GDM1 (cell line): Measurements from ENCODE around the gene MYPOP.
"Not testable (repeated sequence)": the region's sequence is repeated elsewhere in the genome, so short reads cannot be mapped to it uniquely, and the experiment has no call there.

Source experiments
- DNase-seq: peaks from one replicate; lab custom pipeline; 2025; lab: John Stamatoyannopoulos, UW

The MYPOP gene

GRCh38 chr19:45906221-45906620, 3.8 kb upstream of the MYPOP start:
- DNase-seq: no peak

- DNase-seq: no peak
Measured at GRCh38 chr19:45905011-45905410, 2.6 kb upstream of the MYPOP start.

- peak; percentile 96 for DNase-seq
Measured at GRCh38 chr19:45902651-45903625, 525 bp upstream of the MYPOP start.

- no peak for DNase-seq
Measured at GRCh38 chr19:45901432-45901911, 941 bp downstream of the MYPOP start.

- no peak for DNase-seq
Measured at GRCh38 chr19:45900738-45901431, 1.5 kb downstream of the MYPOP start.

GRCh38 chr19:45899919-45900589, 2.4 kb downstream of the MYPOP start:
- DNase-seq: no peak

- DNase-seq: no peak
Measured at GRCh38 chr19:45899253-45899652, 3.2 kb downstream of the MYPOP start.

GRCh38 chr19:45897261-45897812, 5.1 kb downstream of the MYPOP start:
- no peak for DNase-seq

- DNase-seq: not testable (repeated sequence)
Measured at GRCh38 chr19:45895983-45896599, 6.3 kb downstream of the MYPOP start.

- DNase-seq: no peak
Measured at GRCh38 chr19:45895519-45895972, 6.9 kb downstream of the MYPOP start.

GRCh38 chr19:45890877-45891276, 11.5 kb downstream of the MYPOP start:
- no peak for DNase-seq

- DNase-seq: no peak
Measured at GRCh38 chr19:45889210-45889885, 13.1 kb downstream of the MYPOP start.

GRCh38 chr19:45887200-45887710, 15.2 kb downstream of the MYPOP start:
- DNase-seq: no peak

- peak; percentile 83 for DNase-seq
Measured at GRCh38 chr19:45886427-45887199, 15.8 kb downstream of the MYPOP start.

GRCh38 chr19:45885556-45886426, 16.6 kb downstream of the MYPOP start, which contains the start of gene IRF2BP1:
IRF2BP1 (minus strand) TSS chr19:45886141; CDS start chr19:45885774, 367 bp downstream.
- peak; percentile 83 for DNase-seq

- DNase-seq: no peak
Measured at GRCh38 chr19:45884682-45885555, 17.5 kb downstream of the MYPOP start.

GRCh38 chr19:45883881-45884681, 18.3 kb downstream of the MYPOP start:
- DNase-seq: no peak
